Astrocyte (in vitro differentiated cells and primary cell): ENCODE data around the gene NABP1.

ENCODE experiments used
- CTCF ChIP-seq: IDR thresholded peaks from 2 replicates; pipeline ENCODE4 v1.5.1; 2011; ENCODE audit warnings: low read depth, mild to moderate bottlenecking, inconsistent platforms, low read length, moderate library complexity; ENCODE audit not compliant: insufficient read depth
- EZH2 ChIP-seq: IDR thresholded peaks from 2 replicates; pipeline ENCODE4 v1.6.1; 2012; ENCODE audit warnings: mild to moderate bottlenecking, low read length, inconsistent platforms; ENCODE audit not compliant: insufficient read depth

GRCh38 chr2:191688934-191689695, 11.2 kb downstream of the NABP1 start:
- TF ChIP-seq CTCF (no peak), EZH2 (no peak)
